ENCODE data around the gene TRMT1.

GRCh38 chr19:13151605-13152355 lies 35.2 kb upstream of the TRMT1 start:
- TF ChIP-seq CTCF (conservative IDR thresholded peaks at IDR 0.05; ENCODE audit: low read depth, low read length) (no peak), EZH2 (IDR thresholded peaks at IDR 0.05; ENCODE audit: borderline replicate concordance, low read depth, low read length, poor library complexity, severe bottlenecking) (no peak)
